Esophagus muscularis mucosa (tissue), 4 donors: ENCODE results near the gene PRDM2. TPM values are rescaled to one million over a fixed set of nuclear protein-coding genes. Genes with fewer than 3 reads are reported as not detected.

Experiments
- DNase-seq: peaks from one replicate; pipeline ENCODE4 v3.0.0-alpha.2; 2017; ENCODE audit errors: extremely low spot score
- H3K27ac ChIP-seq, 4 donors: fragments of 200-600 bp; sonication (generic); replicated peaks in 1 of 4; 1 replicate in 3 of 4; 2 replicates in 1 of 4; pipeline ENCODE4 v1.5.1; 2016 to 2019; ENCODE audit warnings: mild to moderate bottlenecking in 1 of 4
- H3K27me3 ChIP-seq, 4 donors: fragments of 200-600 bp; sonication (generic); one replicate each; pipeline versions ENCODE4 v1.5.1 to v1.6.0; 2016 to 2019
- H3K36me3 ChIP-seq, 4 donors: fragments of 200-600 bp; sonication (generic); one replicate each; pipeline ENCODE4 v1.5.1; 2016 to 2019
- H3K4me1 ChIP-seq, 4 donors: fragments of 200-600 bp; sonication (generic); one replicate each; pipeline ENCODE4 v1.5.1; 2016 to 2019
- H3K4me3 ChIP-seq, 4 donors: fragments of 200-600 bp; sonication (generic); 1 replicate in 2 of 4; 2 replicates in 2 of 4; pipeline ENCODE4 v1.5.1; 2016 to 2019; ENCODE audit warnings: mild to moderate bottlenecking in 4 of 4, moderate library complexity in 1 of 4
- H3K9me3 ChIP-seq, 4 donors: fragments of 200-600 bp; sonication (generic); 1 replicate in 3 of 4; 2 replicates in 1 of 4; pipeline ENCODE4 v1.5.1; 2016 to 2019
- EP300 ChIP-seq: sonication (generic); formaldehyde crosslinking; IDR thresholded peaks from one replicate; pipeline ENCODE4 v1.6.1; 2017; ENCODE audit warnings: antibody characterized with exemption
- POLR2A ChIP-seq: fragments of 450-650 bp; IDR thresholded peaks from one replicate; pipeline ENCODE4 v1.6.1; 2017; ENCODE audit warnings: antibody characterized with exemption, moderate library complexity, mild to moderate bottlenecking, low read depth
- POLR2AphosphoS5 ChIP-seq, 2 donors: sonication (generic); formaldehyde crosslinking; IDR thresholded peaks; one replicate each; pipeline ENCODE4 v1.6.1; 2017; ENCODE audit warnings: antibody characterized with exemption in 2 of 2
- WGBS: methylation state at CpG from one replicate; pipeline ENCODE4 v1.1.5; 2018; 5-methylcytosine and 5-hydroxymethylcytosine counted together
- intact Hi-C: fragments of 100-400 bp; cut with DNase I; formaldehyde crosslinking; loops from one replicate; pipeline ENCODE4 v1.15.1; 2023
- total RNA-seq, 4 donors: library from RNA; depleted of rRNA; stranded (reverse); fragments of >200 nt; gene quantifications; one replicate each; pipeline versions ENCODE4 v1.1.0 to v1.2.1, GENCODE V29; 2016
- TF ChIP-seq, protein P1 (sequence below), 3 experiments: fragments of 200-600 bp in 2 of 3; fragments of 450-650 bp in 1 of 3; sonication (generic) in 2 of 3; IDR thresholded peaks; one replicate each; pipeline ENCODE4 v1.5.1; 2017 to 2019; ENCODE audit warnings: antibody characterized with exemption in 3 of 3, mild to moderate bottlenecking in 2 of 3, moderate library complexity in 1 of 3

PRDM2 gene
- total RNA-seq, 4 donors from 2014 or later, result 32.5 to 54.6 (median 44.2) TPM

DNA sequence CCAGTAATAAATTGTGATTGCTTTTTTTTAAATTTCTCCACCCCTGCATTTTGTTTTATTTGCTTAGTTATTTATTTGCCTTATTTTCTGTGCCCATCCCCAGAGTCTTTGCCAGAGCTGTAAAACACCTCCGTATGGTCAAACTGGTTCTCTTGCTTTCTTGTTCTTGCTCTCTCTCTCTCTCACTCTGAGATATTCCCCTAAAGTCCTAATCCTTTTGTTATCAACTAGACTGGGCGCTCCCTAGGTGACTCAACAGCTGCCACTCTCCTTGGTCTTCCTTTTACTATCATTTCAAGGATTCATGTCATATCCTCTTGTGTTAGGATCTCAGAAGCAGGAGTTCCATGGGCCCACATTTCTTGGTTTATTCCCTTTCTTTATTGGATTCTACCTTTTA is 160.0 kb downstream of the PRDM2 start:
- no peak for DNase-seq
- Histone ChIP-seq H3K4me1 (no peaks in the 10 kb centered on the region), H3K36me3 (no peaks in the 10 kb centered on the region), H3K27me3 (no peaks in the 10 kb centered on the region), H3K27ac (no peak overlapping the region), H3K4me3 (no peak overlapping the region), H3K9me3 (no peaks in the 10 kb centered on the region)
- TF ChIP-seq POLR2A, result no peak
- no peak for TF ChIP-seq EP300
- TF ChIP-seq, protein P1, sequence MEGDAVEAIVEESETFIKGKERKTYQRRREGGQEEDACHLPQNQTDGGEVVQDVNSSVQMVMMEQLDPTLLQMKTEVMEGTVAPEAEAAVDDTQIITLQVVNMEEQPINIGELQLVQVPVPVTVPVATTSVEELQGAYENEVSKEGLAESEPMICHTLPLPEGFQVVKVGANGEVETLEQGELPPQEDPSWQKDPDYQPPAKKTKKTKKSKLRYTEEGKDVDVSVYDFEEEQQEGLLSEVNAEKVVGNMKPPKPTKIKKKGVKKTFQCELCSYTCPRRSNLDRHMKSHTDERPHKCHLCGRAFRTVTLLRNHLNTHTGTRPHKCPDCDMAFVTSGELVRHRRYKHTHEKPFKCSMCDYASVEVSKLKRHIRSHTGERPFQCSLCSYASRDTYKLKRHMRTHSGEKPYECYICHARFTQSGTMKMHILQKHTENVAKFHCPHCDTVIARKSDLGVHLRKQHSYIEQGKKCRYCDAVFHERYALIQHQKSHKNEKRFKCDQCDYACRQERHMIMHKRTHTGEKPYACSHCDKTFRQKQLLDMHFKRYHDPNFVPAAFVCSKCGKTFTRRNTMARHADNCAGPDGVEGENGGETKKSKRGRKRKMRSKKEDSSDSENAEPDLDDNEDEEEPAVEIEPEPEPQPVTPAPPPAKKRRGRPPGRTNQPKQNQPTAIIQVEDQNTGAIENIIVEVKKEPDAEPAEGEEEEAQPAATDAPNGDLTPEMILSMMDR (IDR thresholded peaks at IDR 0.05), result no peak
- no peak for TF ChIP-seq POLR2AphosphoS5 (IDR thresholded peaks at IDR 0.05)
- intact Hi-C loops, result no loop called here
- WGBS, result 68% methylated on average over 2 of the region's 2 CpGs

GRCh38 chr1:13864760-13865159 is 164.8 kb downstream of the PRDM2 start:
- H3K4me1 ChIP-seq, result no peaks in the 10 kb centered on the region
- intact Hi-C loops, result no loop called here

GRCh38 chr1:13865851-13866250 is 165.9 kb downstream of the PRDM2 start:
- Histone ChIP-seq H3K27ac (no peak overlapping the region), H3K36me3 (no peaks in the 10 kb centered on the region), H3K27me3 (no peaks in the 10 kb centered on the region), H3K4me1 (no peaks in the 10 kb centered on the region), H3K9me3 (no peaks in the 10 kb centered on the region), H3K4me3 (no peak overlapping the region)
- intact Hi-C loops, result no loop called here
- no peak for DNase-seq
- no peak for TF ChIP-seq EP300
- no peak for TF ChIP-seq POLR2AphosphoS5 (IDR thresholded peaks at IDR 0.05)
- TF ChIP-seq, protein P1 (IDR thresholded peaks at IDR 0.05), result no peak
- no peak for TF ChIP-seq POLR2A
- 73% methylated on average over 3 of the region's 3 CpGs for WGBS

More at GRCh38 chr1:13864760-13865159, 164.8 kb downstream of the PRDM2 start:
- 77% methylated on average over 5 of the region's 5 CpGs for WGBS
- Histone ChIP-seq H3K9me3 (no peaks in the 10 kb centered on the region), H3K27me3 (no peaks in the 10 kb centered on the region), H3K36me3 (no peaks in the 10 kb centered on the region), H3K4me3 (no peak overlapping the region), H3K27ac (no peak overlapping the region)
- TF ChIP-seq POLR2A, result no peak
- TF ChIP-seq EP300, result no peak
- TF ChIP-seq, protein P1 (IDR thresholded peaks at IDR 0.05), result no peak
- no peak for TF ChIP-seq POLR2AphosphoS5 (IDR thresholded peaks at IDR 0.05)
- DNase-seq, result no peak

DNA sequence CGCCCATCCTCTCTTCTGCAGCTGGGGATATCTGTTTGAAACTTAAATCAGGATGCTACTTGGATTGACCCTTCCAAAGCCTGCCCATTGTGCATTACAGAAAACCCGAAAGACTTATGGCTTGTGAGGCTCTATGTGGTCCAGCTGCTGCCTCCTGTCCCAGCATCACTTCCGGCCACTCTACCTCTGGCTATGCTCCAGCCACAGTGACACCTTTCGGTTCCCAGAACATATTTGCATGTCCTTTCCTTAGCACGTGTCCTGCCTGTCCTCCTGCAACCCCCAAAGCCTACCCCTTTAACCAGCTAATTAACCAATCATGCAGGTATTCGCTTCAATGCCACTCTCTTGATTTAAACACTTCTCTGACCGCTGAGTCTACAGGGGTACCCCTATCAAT is 167.6 kb downstream of the PRDM2 start:
- intact Hi-C loops, result no loop called here
- 76% methylated on average over 7 of the region's 7 CpGs for WGBS
- no peaks in the 10 kb centered on the region for H3K27me3 ChIP-seq
- no peaks in the 10 kb centered on the region for H3K36me3 ChIP-seq
- TF ChIP-seq EP300, result no peak
- H3K4me1 ChIP-seq, result no peaks in the 10 kb centered on the region
- DNase-seq, result no peak
- H3K9me3 ChIP-seq, result no peaks in the 10 kb centered on the region
- no peak overlapping the region for H3K27ac ChIP-seq
- H3K4me3 ChIP-seq, result no peak overlapping the region

DNA sequence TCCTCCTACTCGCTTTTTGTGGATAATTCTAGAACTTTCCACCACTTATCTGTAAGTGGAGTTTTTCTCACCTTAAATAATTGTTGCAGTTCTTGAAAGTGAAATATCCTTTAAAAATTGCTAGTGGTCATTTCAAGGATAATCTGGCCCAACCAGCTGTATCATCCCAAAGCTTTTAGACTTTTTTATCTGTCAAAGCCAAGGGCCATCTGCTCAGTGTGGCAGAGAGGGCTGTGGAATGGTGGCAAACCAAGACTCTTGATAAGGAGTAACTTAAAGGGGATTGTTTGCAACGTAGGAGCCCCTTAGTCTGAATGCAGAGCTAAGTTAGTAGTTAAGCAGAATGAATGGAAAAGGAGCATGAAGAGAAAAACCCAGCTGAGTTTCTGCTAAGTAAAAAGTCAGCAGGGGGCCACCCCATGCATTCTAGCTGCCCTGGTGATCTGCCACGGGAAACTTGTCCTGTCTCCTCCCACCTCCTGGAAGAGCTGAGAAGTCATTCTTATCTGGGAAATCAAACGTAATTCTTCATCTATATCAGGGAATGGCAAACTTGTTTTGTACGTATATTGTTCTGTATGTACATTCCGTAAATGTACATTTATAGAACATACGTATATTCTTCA is 169.3 kb downstream of the PRDM2 start:
- TF ChIP-seq, protein P1 (IDR thresholded peaks at IDR 0.05), result no peak
- TF ChIP-seq POLR2A (no peak), POLR2AphosphoS5 (IDR thresholded peaks at IDR 0.05) (no peak), EP300 (no peak)
- H3K36me3 ChIP-seq, result no peaks in the 10 kb centered on the region
- no peaks in the 10 kb centered on the region for H3K9me3 ChIP-seq
- H3K4me1 ChIP-seq, result no peaks in the 10 kb centered on the region
- 62% methylated on average over 7 of the region's 7 CpGs for WGBS
- no peak overlapping the region for H3K4me3 ChIP-seq
- no peaks in the 10 kb centered on the region for H3K27me3 ChIP-seq
- DNase-seq, result no peak
- H3K27ac ChIP-seq, result no peak overlapping the region
- intact Hi-C loops, result no loop called here
